A549 treated with AZD2906 at 1 μM for 4 hours (cell line): ENCODE measurements around the gene CCNB2. TPM values are rescaled to one million over a fixed set of nuclear protein-coding genes. Genes with fewer than 3 reads are reported as not detected.

Experiments
- total RNA-seq: library from RNA; stranded (reverse); fragments of 200-300 nt; extraction: Qiagen RNA extraction; gene quantifications from 5 replicates; pipeline ENCODE4 v1.2.3, GENCODE V29; 2022

CCNB2 gene
- 87.6 to 104 TPM (median 91.9 TPM) in 5 replicates for total RNA-seq

GRCh38 chr15:59104912-59105732 is at the start of gene CCNB2:
CCNB2 (plus strand) TSS chr15:59105146; CDS start chr15:59105269, 123 bp downstream.

Other genes starting within 250 kb of the CCNB2 start
- gene SLTM, start 171.5 kb upstream of the CCNB2 start, total RNA-seq, result 63.0 to 77.6 TPM (median 68.9 TPM) in 5 replicates
- gene RNF111, start 117.5 kb upstream of the CCNB2 start, total RNA-seq, result 18.3 to 24.9 TPM (median 22.9 TPM) in 5 replicates
- gene LDHAL6B, start 101.7 kb downstream of the CCNB2 start, total RNA-seq, result not detected in 5 replicates